ENCODE results near the gene GLI3. TPM values are rescaled to one million over a fixed set of nuclear protein-coding genes. Genes with fewer than 3 reads are reported as not detected.

Gene GLI3
- total RNA-seq, 4 donors from 2014 or later = 8.6 to 12.6 (median 8.7) TPM

GRCh38 chr7:42233695-42234331, 3.2 kb downstream of the GLI3 start:
- Histone ChIP-seq H3K27me3 (no peaks in the 10 kb centered on the region), H3K27ac (peak overlapping the region in 1 of 4 donors; percentile 2), H3K36me3 (no peaks in the 10 kb centered on the region), H3K4me3 (no peak overlapping the region), H3K4me1 (peaks cover 0 to 59% (median 22%) of the 10 kb centered on the region in 4 donors), H3K9me3 (no peaks in the 10 kb centered on the region)
- no peak for TF ChIP-seq CTCF (IDR thresholded peaks at IDR 0.05)
- TF ChIP-seq EP300 (IDR thresholded peaks at IDR 0.05) = no peak
- no peak for TF ChIP-seq POLR2A (IDR thresholded peaks at IDR 0.05)
- no peak for DNase-seq (ENCODE audit: low spot score in 2 of 2)
- 42 to 46% methylated on average over 3 of the region's 3 CpGs for WGBS, 2 donors

- Histone ChIP-seq H3K9me3 (no peaks in the 10 kb centered on the region), H3K4me3 (no peak overlapping the region), H3K27ac (peak overlapping the region in 1 of 4 donors; percentile 2), H3K27me3 (no peaks in the 10 kb centered on the region), H3K4me1 (peaks cover 0 to 59% (median 23%) of the 10 kb centered on the region in 4 donors), H3K36me3 (no peaks in the 10 kb centered on the region)
- TF ChIP-seq CTCF (IDR thresholded peaks at IDR 0.05) (no peak), POLR2A (IDR thresholded peaks at IDR 0.05) (no peak), EP300 (IDR thresholded peaks at IDR 0.05) (no peak)
- WGBS, 2 donors = 58 to 67% methylated on average over 2 of the region's 2 CpGs
- no peak for DNase-seq (ENCODE audit: low spot score in 2 of 2)
Observed at GRCh38 chr7:42233171-42233570, 3.8 kb downstream of the GLI3 start.

GRCh38 chr7:42232275-42232674, 4.7 kb downstream of the GLI3 start:
- no peaks in the 10 kb centered on the region for H3K36me3 ChIP-seq
- no peak overlapping the region for H3K27ac ChIP-seq
- no peak overlapping the region for H3K4me3 ChIP-seq
- DNase-seq (ENCODE audit: low spot score in 2 of 2) = no peak
- H3K4me1 ChIP-seq = peaks cover 0 to 65% (median 25%) of the 10 kb centered on the region in 4 donors
- no peak for TF ChIP-seq CTCF (IDR thresholded peaks at IDR 0.05)
- TF ChIP-seq POLR2A (IDR thresholded peaks at IDR 0.05) = no peak
- no peak for TF ChIP-seq EP300 (IDR thresholded peaks at IDR 0.05)
- no peaks in the 10 kb centered on the region for H3K9me3 ChIP-seq
- no peaks in the 10 kb centered on the region for H3K27me3 ChIP-seq
- 52 to 64% methylated on average over 4 of the region's 4 CpGs for whole genome bisulfite sequencing, 2 donors

- Histone ChIP-seq H3K4me3 (no peak overlapping the region), H3K9me3 (no peaks in the 10 kb centered on the region), H3K27me3 (no peaks in the 10 kb centered on the region), H3K36me3 (no peaks in the 10 kb centered on the region), H3K4me1 (peaks cover 0 to 69% (median 25%) of the 10 kb centered on the region in 4 donors), H3K27ac (no peak overlapping the region)
- DNase-seq (ENCODE audit: low spot score in 2 of 2) = no peak
- no peak for TF ChIP-seq CTCF (IDR thresholded peaks at IDR 0.05)
- no peak for TF ChIP-seq POLR2A (IDR thresholded peaks at IDR 0.05)
- no peak for TF ChIP-seq EP300 (IDR thresholded peaks at IDR 0.05)
- WGBS, 2 donors = 64 to 73% methylated on average over 1 of the region's 1 CpG
Observed at GRCh38 chr7:42231043-42231787, 5.8 kb downstream of the GLI3 start.

- Histone ChIP-seq H3K27ac (no peak overlapping the region), H3K4me3 (peak overlapping the region in 3 of 4 donors; percentile 16 to 36 (median 21)), H3K27me3 (no peaks in the 10 kb centered on the region), H3K9me3 (no peaks in the 10 kb centered on the region), H3K36me3 (no peaks in the 10 kb centered on the region), H3K4me1 (peaks cover 0 to 49% (median 11%) of the 10 kb centered on the region in 4 donors)
- TF ChIP-seq EP300 (IDR thresholded peaks at IDR 0.05) (no peak), POLR2A (IDR thresholded peaks at IDR 0.05) (no peak), CTCF (IDR thresholded peaks at IDR 0.05) (no peak)
- DNase-seq (ENCODE audit: low spot score in 2 of 2) = no peak
- WGBS, 2 donors = 27 to 50% methylated on average over 47 to 49 of the region's 51 CpGs
Observed at GRCh38 chr7:42227936-42228591, 8.9 kb downstream of the GLI3 start.

Measured in tibial nerve (tissue), 4 donors.